Measurements from ENCODE around the gene DMBX1.

DNA sequence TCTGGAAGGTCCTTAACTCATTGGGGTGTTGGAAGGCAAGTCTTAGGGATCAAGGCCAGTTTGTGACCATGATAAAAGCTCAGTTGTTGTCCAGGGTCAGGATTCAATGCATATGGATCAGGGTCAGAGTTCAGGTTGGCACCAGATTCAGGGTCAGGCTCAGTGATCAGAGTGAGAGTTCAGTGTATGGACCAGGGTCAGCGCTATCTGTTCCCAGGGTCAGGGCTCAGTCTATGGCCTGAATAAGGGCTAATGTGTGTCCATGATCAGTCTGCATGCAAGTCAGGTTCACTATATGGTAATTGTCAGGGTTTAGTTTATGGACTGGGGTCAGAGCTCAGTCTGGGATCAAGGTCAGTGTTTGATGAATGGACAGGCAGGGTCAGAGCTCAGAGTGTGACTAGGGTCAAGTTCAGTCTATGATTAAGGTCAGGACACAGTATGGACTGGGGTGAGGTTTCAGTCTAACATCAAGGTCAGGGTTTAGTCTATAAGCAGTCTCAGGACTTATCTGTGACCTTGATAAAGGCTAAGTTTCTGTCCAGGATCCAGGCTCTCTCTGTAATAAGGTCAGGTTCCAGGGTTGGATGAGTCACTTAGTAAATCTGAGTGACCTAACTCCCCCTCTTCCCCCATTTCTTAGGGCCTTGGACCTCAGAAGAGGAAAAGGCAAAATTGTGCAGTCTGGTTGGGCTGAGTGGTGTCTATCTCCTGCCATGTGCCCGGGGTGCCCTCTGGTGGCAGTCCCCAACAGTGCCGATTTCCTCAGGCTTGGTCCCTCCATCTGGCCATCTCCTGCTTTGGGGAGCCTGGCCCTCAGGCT is 38.0 kb downstream of the DMBX1 start:
- TF ChIP-seq, protein P1, sequence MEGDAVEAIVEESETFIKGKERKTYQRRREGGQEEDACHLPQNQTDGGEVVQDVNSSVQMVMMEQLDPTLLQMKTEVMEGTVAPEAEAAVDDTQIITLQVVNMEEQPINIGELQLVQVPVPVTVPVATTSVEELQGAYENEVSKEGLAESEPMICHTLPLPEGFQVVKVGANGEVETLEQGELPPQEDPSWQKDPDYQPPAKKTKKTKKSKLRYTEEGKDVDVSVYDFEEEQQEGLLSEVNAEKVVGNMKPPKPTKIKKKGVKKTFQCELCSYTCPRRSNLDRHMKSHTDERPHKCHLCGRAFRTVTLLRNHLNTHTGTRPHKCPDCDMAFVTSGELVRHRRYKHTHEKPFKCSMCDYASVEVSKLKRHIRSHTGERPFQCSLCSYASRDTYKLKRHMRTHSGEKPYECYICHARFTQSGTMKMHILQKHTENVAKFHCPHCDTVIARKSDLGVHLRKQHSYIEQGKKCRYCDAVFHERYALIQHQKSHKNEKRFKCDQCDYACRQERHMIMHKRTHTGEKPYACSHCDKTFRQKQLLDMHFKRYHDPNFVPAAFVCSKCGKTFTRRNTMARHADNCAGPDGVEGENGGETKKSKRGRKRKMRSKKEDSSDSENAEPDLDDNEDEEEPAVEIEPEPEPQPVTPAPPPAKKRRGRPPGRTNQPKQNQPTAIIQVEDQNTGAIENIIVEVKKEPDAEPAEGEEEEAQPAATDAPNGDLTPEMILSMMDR (IDR thresholded peaks at IDR 0.05), result peak in 1 of 3 donors; percentile 86
- no peak for TF ChIP-seq POLR2A (IDR thresholded peaks at IDR 0.05)

All from lower leg skin (tissue), 3 donors.